HepG2 (cell line): ENCODE results near the gene NLGN2. TPM values are rescaled to one million over a fixed set of nuclear protein-coding genes. Genes with fewer than 3 reads are reported as not detected.

Source experiments
- BRD4 ChIP-seq: sonication (generic); formaldehyde crosslinking; IDR thresholded peaks from 2 replicates; pipeline ENCODE4 v1.4.0; 2020; ENCODE audit warnings: missing genetic modification reagents
- ESRRA ChIP-seq: sonication (generic); formaldehyde crosslinking; IDR thresholded peaks from 2 replicates; pipeline ENCODE4 v1.5.1; 2020; ENCODE audit warnings: mild to moderate bottlenecking, low read depth, missing genetic modification reagents
- FOXK1 ChIP-seq: sonication (generic); formaldehyde crosslinking; IDR thresholded peaks from 2 replicates; pipeline ENCODE4 v1.4.0; 2020; ENCODE audit warnings: low read depth, missing genetic modification reagents, borderline replicate concordance
- HNRNPL ChIP-seq: fragments of 200-400 bp; formaldehyde crosslinking; IDR thresholded peaks from 2 replicates; pipeline ENCODE4 v1.6.1; 2017; ENCODE audit warnings: mild to moderate bottlenecking, low read depth, low read length
- HOXA5 ChIP-seq: sonication (generic); formaldehyde crosslinking; IDR thresholded peaks from 2 replicates; pipeline ENCODE4 v1.4.0; 2020; ENCODE audit warnings: missing genetic modification reagents
- KDM2A ChIP-seq: sonication (generic); formaldehyde crosslinking; IDR thresholded peaks from 2 replicates; pipeline ENCODE4 v1.4.0; 2020; ENCODE audit warnings: low read depth, missing genetic modification reagents, borderline replicate concordance
- NCOR1 ChIP-seq: fragments of 200-600 bp; sonication (generic); IDR thresholded peaks from 2 replicates; pipeline ENCODE4 v1.7.0; 2017; ENCODE audit warnings: antibody characterized with exemption, low read length, borderline replicate concordance
- NFYB ChIP-seq: sonication (generic); formaldehyde crosslinking; IDR thresholded peaks from 2 replicates; pipeline ENCODE4 v1.4.0; 2020; ENCODE audit warnings: missing genetic modification reagents
- NKX3-1 ChIP-seq: sonication (generic); formaldehyde crosslinking; IDR thresholded peaks from 2 replicates; pipeline ENCODE4 v1.5.0; 2020; ENCODE audit warnings: missing genetic modification reagents
- SNAPC2 ChIP-seq: sonication (generic); formaldehyde crosslinking; IDR thresholded peaks from 2 replicates; pipeline ENCODE4 v1.8.1; 2022; ENCODE audit warnings: mild to moderate bottlenecking, missing genetic modification reagents
- TARDBP ChIP-seq: sonication (generic); formaldehyde crosslinking; IDR thresholded peaks from 2 replicates; pipeline ENCODE4 v1.8.0; 2022; ENCODE audit warnings: mild to moderate bottlenecking, missing genetic modification reagents
- TBX2 ChIP-seq: sonication (generic); formaldehyde crosslinking; IDR thresholded peaks from 2 replicates; pipeline ENCODE4 v1.5.0; 2020; ENCODE audit warnings: missing genetic modification reagents, mild to moderate bottlenecking, borderline replicate concordance
- TP53 ChIP-seq: sonication (generic); formaldehyde crosslinking; conservative IDR thresholded peaks from 2 replicates; pipeline ENCODE4 v1.4.0; 2020; ENCODE audit warnings: missing genetic modification reagents
- YY1 ChIP-seq: IDR thresholded peaks from 2 replicates; pipeline ENCODE4 v1.6.1; 2011; ENCODE audit warnings: low read length, low read depth, moderate library complexity, mild to moderate bottlenecking; ENCODE audit not compliant: insufficient read depth, insufficient replicate concordance
- ZNF713 ChIP-seq: sonication (generic); formaldehyde crosslinking; IDR thresholded peaks from 2 replicates; pipeline ENCODE4 v1.4.0; 2020; ENCODE audit warnings: mild to moderate bottlenecking, missing genetic modification reagents
- ZSCAN20 ChIP-seq: sonication (generic); formaldehyde crosslinking; IDR thresholded peaks from 2 replicates; pipeline ENCODE4 v1.4.0; 2020; ENCODE audit warnings: missing genetic modification reagents, mild to moderate bottlenecking, borderline replicate concordance
- polyA plus RNA-seq, 8 experiments: library from polyadenylated mRNA; depleted of rRNA in 3 of 8; stranded (reverse) in 7 of 8; unstranded in 1 of 8; fragments of >200 nt; fragmentation: Illumina TruSeq in 4 of 8; extraction: Trizol in 4 of 8; gene quantifications; 2 replicates each; pipeline versions ENCODE4 v1.2.1 to v1.2.3, GENCODE V29; 2011 to 2016; ENCODE audit warnings: low read depth in 4 of 8, missing spikeins in 1 of 8, mixed read lengths in 1 of 8; ENCODE audit not compliant: insufficient read depth in 1 of 8
- total RNA-seq, 5 experiments: library from RNA; depleted of rRNA; stranded (reverse); fragments of >200 nt; fragmentation: Illumina TruSeq; extraction: Trizol; gene quantifications; 2 replicates each; pipeline ENCODE4 v1.2.3, GENCODE V29; 2016; ENCODE audit warnings: low read depth in 1 of 5
- TF ChIP-seq, protein P1 (sequence below): sonication (generic); formaldehyde crosslinking; IDR thresholded peaks from 2 replicates; pipeline ENCODE4 v1.4.0; 2020; ENCODE audit warnings: missing genetic modification reagents, borderline replicate concordance
- TF ChIP-seq, protein P2 (sequence below): IDR thresholded peaks from 2 replicates; pipeline ENCODE4 v1.6.1; 2012; ENCODE audit warnings: inconsistent platforms
- TF ChIP-seq, protein P3 (sequence below), 2 experiments: sonication (generic) in 1 of 2; formaldehyde crosslinking in 1 of 2; IDR thresholded peaks; 2 replicates each; pipeline versions ENCODE4 v1.4.0 to v1.6.1; 2016 to 2020; ENCODE audit warnings: borderline replicate concordance in 1 of 2, low read depth in 1 of 2, mild to moderate bottlenecking in 1 of 2, missing genetic modification reagents in 1 of 2
- TF ChIP-seq, protein P4 (sequence below): sonication (generic); formaldehyde crosslinking; IDR thresholded peaks from 2 replicates; pipeline ENCODE4 v1.4.0; 2020; ENCODE audit warnings: missing genetic modification reagents

Gene NLGN2
- total and polyA plus RNA-seq, 2 of the 13 experiments (the other 11 are each of a cell fraction or from before 2014, with no cell fraction given), result 1.9 to 11.0 TPM

DNA sequence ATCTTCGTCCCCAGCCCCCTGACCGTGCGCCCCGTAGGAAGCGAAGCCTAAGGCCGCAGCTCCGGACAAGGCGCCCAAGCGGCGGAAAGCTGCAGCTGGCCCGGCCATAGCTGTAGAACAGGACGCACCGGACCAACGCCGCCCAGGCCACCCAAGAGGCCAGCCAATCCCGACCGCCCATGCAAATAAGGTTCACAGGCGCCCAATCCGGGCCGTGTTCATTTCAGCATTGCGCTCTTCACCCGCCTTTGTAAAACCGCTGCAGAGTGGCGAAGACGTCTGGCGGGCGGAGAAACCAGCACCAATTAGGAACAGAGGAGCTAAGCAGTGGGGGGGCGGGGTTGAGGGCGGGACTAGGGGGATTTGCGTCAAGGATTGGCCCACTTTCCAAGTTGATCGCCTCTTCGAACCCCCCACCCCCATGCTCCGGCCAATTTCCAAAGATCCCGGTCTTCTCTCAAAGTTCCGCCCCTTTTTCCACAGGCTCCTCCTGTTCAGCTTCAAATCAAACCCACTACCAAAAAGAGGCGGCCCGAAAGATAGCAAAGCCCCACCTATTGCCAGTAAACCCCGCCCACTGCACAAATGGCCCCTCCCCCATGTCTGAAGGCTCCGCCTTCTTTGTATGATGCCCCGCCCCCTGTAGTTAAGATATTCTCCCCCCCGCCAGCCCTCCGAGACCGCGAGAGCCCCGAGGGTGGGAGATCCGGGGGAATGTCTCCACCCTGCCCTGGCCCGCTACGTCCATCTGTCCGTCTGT, 3.5 kb upstream of the NLGN2 start, which contains the start of gene TMEM256 (continued):
- TF ChIP-seq TBX2, result peak; percentile 46
- 0 out of 2 replicates have a peak, but pooled peaks have one; percentile 16 for TF ChIP-seq TP53 (CRISPR knock-in tag)
- peak; percentile 79; the same call in 1 of the 2 replicates for TF ChIP-seq HNRNPL
- TF ChIP-seq, protein P1, sequence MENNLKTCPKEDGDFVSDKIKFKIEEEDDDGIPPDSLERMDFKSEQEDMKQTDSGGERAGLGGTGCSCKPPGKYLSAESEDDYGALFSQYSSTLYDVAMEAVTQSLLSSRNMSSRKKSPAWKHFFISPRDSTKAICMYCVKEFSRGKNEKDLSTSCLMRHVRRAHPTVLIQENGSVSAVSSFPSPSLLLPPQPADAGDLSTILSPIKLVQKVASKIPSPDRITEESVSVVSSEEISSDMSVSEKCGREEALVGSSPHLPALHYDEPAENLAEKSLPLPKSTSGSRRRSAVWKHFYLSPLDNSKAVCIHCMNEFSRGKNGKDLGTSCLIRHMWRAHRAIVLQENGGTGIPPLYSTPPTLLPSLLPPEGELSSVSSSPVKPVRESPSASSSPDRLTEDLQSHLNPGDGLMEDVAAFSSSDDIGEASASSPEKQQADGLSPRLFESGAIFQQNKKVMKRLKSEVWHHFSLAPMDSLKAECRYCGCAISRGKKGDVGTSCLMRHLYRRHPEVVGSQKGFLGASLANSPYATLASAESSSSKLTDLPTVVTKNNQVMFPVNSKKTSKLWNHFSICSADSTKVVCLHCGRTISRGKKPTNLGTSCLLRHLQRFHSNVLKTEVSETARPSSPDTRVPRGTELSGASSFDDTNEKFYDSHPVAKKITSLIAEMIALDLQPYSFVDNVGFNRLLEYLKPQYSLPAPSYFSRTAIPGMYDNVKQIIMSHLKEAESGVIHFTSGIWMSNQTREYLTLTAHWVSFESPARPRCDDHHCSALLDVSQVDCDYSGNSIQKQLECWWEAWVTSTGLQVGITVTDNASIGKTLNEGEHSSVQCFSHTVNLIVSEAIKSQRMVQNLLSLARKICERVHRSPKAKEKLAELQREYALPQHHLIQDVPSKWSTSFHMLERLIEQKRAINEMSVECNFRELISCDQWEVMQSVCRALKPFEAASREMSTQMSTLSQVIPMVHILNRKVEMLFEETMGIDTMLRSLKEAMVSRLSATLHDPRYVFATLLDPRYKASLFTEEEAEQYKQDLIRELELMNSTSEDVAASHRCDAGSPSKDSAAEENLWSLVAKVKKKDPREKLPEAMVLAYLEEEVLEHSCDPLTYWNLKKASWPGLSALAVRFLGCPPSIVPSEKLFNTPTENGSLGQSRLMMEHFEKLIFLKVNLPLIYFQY (CRISPR knock-in tag), result no peak
- no peak for TF ChIP-seq ZSCAN20
- TF ChIP-seq ESRRA (CRISPR knock-in tag), result no peak
- TF ChIP-seq HOXA5 (CRISPR knock-in tag), result peak; percentile 87; the same call in 1 of the 2 replicates
- peak; percentile 40; the same call in 1 of the 2 replicates for TF ChIP-seq TARDBP (CRISPR knock-in tag)
- TF ChIP-seq, protein P2, sequence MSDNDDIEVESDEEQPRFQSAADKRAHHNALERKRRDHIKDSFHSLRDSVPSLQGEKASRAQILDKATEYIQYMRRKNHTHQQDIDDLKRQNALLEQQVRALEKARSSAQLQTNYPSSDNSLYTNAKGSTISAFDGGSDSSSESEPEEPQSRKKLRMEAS, result peak; percentile 22; the same call in 1 of the 2 replicates
- peak; percentile 86 for TF ChIP-seq NFYB (CRISPR knock-in tag)
- peak; percentile 90 for TF ChIP-seq YY1
- peak; percentile 76 for TF ChIP-seq SNAPC2 (CRISPR knock-in tag)
- peak; percentile 64; the same call in 1 of the 2 replicates for TF ChIP-seq KDM2A (CRISPR knock-in tag)
- TF ChIP-seq, protein P3, sequence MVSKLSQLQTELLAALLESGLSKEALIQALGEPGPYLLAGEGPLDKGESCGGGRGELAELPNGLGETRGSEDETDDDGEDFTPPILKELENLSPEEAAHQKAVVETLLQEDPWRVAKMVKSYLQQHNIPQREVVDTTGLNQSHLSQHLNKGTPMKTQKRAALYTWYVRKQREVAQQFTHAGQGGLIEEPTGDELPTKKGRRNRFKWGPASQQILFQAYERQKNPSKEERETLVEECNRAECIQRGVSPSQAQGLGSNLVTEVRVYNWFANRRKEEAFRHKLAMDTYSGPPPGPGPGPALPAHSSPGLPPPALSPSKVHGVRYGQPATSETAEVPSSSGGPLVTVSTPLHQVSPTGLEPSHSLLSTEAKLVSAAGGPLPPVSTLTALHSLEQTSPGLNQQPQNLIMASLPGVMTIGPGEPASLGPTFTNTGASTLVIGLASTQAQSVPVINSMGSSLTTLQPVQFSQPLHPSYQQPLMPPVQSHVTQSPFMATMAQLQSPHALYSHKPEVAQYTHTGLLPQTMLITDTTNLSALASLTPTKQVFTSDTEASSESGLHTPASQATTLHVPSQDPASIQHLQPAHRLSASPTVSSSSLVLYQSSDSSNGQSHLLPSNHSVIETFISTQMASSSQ (IDR thresholded peaks at IDR 0.05; ENCODE audit: low read depth), result 0 out of 2 replicates have a peak, but pooled peaks have one; percentile 9
- TF ChIP-seq, protein P3 (CRISPR knock-in tag; IDR thresholded peaks at IDR 0.05; ENCODE audit: borderline replicate concordance), result no peak
- TF ChIP-seq BRD4 (CRISPR knock-in tag), result peak; percentile 51; the same call in 1 of the 2 replicates
- TF ChIP-seq NCOR1, result peak; percentile 28; the same call in 1 of the 2 replicates
- TF ChIP-seq ZNF713, result no peak
- TF ChIP-seq FOXK1 (CRISPR knock-in tag), result no peak; the same call in 1 of the 2 replicates
- TF ChIP-seq, protein P4, sequence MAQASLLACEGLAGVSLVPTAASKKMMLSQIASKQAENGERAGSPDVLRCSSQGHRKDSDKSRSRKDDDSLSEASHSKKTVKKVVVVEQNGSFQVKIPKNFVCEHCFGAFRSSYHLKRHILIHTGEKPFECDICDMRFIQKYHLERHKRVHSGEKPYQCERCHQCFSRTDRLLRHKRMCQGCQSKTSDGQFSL, result peak; percentile 4; the same call in 1 of the 2 replicates
- 0 out of 2 replicates have a peak, but pooled peaks have one; percentile 59 for TF ChIP-seq NKX3-1 (CRISPR knock-in tag)
